HEK293 (cell line): Measurements from ENCODE around the gene ARHGAP8.

ENCODE experiments used
- CTCF ChIP-seq: fragments of 450-650 bp; formaldehyde crosslinking; IDR thresholded peaks from 2 replicates; pipeline ENCODE4 v1.5.1; 2016; ENCODE audit warnings: missing biosample characterization, missing genetic modification characterization
- KLF9 ChIP-seq: fragments of 450-650 bp; formaldehyde crosslinking; IDR thresholded peaks from 2 replicates; pipeline ENCODE4 v1.5.1; 2016; ENCODE audit warnings: missing biosample characterization, missing genetic modification characterization, low read depth
- REST ChIP-seq: fragments of 450-650 bp; formaldehyde crosslinking; IDR thresholded peaks from 2 replicates; pipeline ENCODE4 v1.5.1; 2016; ENCODE audit warnings: missing biosample characterization, missing genetic modification characterization
- SP2 ChIP-seq: fragments of 450-650 bp; formaldehyde crosslinking; IDR thresholded peaks from 2 replicates; pipeline ENCODE4 v1.5.1; 2016; ENCODE audit warnings: missing biosample characterization, missing genetic modification characterization
- ZBTB26 ChIP-seq: fragments of 450-650 bp; formaldehyde crosslinking; optimal IDR thresholded peaks from 2 replicates; pipeline ENCODE3; 2016; ENCODE audit warnings: missing biosample characterization, mild to moderate bottlenecking, missing genetic modification characterization
- ZBTB49 ChIP-seq: fragments of 450-650 bp; formaldehyde crosslinking; IDR thresholded peaks from 2 replicates; pipeline ENCODE4 v1.5.1; 2016; ENCODE audit warnings: missing biosample characterization, missing genetic modification characterization, low read depth
- ZNF112 ChIP-seq: fragments of 450-650 bp; formaldehyde crosslinking; IDR thresholded peaks from 2 replicates; pipeline ENCODE4 v1.5.0; 2017; ENCODE audit warnings: missing biosample characterization, missing genetic modification characterization
- ZNF174 ChIP-seq: fragments of 450-650 bp; formaldehyde crosslinking; IDR thresholded peaks from 2 replicates; pipeline ENCODE4 v1.5.0; 2017; ENCODE audit warnings: missing biosample characterization, mild to moderate bottlenecking, missing genetic modification characterization
- ZNF211 ChIP-seq: fragments of 450-650 bp; formaldehyde crosslinking; IDR thresholded peaks from 2 replicates; pipeline ENCODE4 v1.5.1; 2016; ENCODE audit warnings: low read depth, missing biosample characterization, missing genetic modification characterization
- ZNF24 ChIP-seq: fragments of 450-650 bp; formaldehyde crosslinking; IDR thresholded peaks from 2 replicates; pipeline ENCODE4 v1.5.1; 2016; ENCODE audit warnings: missing biosample characterization, missing genetic modification characterization
- ZNF624 ChIP-seq: fragments of 450-650 bp; formaldehyde crosslinking; IDR thresholded peaks from 2 replicates; pipeline ENCODE4 v1.5.1; 2017; ENCODE audit warnings: missing biosample characterization, missing genetic modification characterization

GRCh38 chr22:44807232-44807631, 54.9 kb downstream of the ARHGAP8 start:
- TF ChIP-seq SP2 (tag by site-specific recombination) (no peak), CTCF (no peak), ZBTB26 (tag by site-specific recombination) (no peak), ZNF174 (tag by site-specific recombination) (no peak), ZNF112 (tag by site-specific recombination) (no peak), ZNF24 (tag by site-specific recombination) (no peak), REST (tag by site-specific recombination) (no peak), ZNF624 (tag by site-specific recombination) (no peak), ZBTB49 (no peak), ZNF211 (no peak), KLF9 (tag by site-specific recombination) (no peak)
